ENCODE measurements around the gene PXYLP1. TPM values are rescaled to one million over a fixed set of nuclear protein-coding genes. Genes with fewer than 3 reads are reported as not detected.

Gene PXYLP1
- total RNA-seq, 2 donors from 2014 or later = 37.7 to 53.6 TPM

GRCh38 chr3:141249041-141249440 lies 17.4 kb downstream of the PXYLP1 start:
- Histone ChIP-seq H3K9ac (ENCODE audit: extremely low read depth, low read length, poor library complexity, severe bottlenecking) (no peak overlapping the region), H3K36me3 (ENCODE audit: control insufficient read depth, insufficient read depth, low read length) (peaks cover 13% of the 10 kb centered on the region), H3K4me1 (ENCODE audit: control insufficient read depth, insufficient read depth, low read length) (no peaks in the 10 kb centered on the region), H3K27ac (ENCODE audit: low read depth, low read length) (no peak overlapping the region), H3K9me3 (ENCODE audit: control insufficient read depth, low read length) (no peaks in the 10 kb centered on the region), H3K4me3 (ENCODE audit: low read length) (no peak overlapping the region), H3K27me3 (ENCODE audit: control insufficient read depth, insufficient read depth, low read length, poor library complexity, severe bottlenecking) (no peaks in the 10 kb centered on the region)
- Mint-ChIP-seq H3K4me3 (no peak overlapping the region), H3K36me3 (ENCODE audit: low read depth) (peaks cover 10% of the 10 kb centered on the region), H3K27ac (no peak overlapping the region), H3K4me1 (peaks cover 3% of the 10 kb centered on the region), H3K9me3 (no peaks in the 10 kb centered on the region), H3K27me3 (ENCODE audit: insufficient read depth) (no peaks in the 10 kb centered on the region)
- no peak for TF ChIP-seq CTCF (conservative IDR thresholded peaks at IDR 0.05)
- 91 to 93% methylated on average over 4 of the region's 4 CpGs for WGBS, 2 experiments (ENCODE audit: insufficient coverage in 1 of 2, insufficient read length in 1 of 2)
- peak; percentile 25 for DNase-seq

GRCh38 chr3:141250342-141250741 lies 18.7 kb downstream of the PXYLP1 start:
- TF ChIP-seq CTCF (conservative IDR thresholded peaks at IDR 0.05) = no peak
- H3K36me3 Mint-ChIP-seq (ENCODE audit: low read depth) = peaks cover 8% of the 10 kb centered on the region
- 97% methylated on average over 5 of the region's 5 CpGs; no CpG with 5 or more reads in 1 of the 2 experiments for whole genome bisulfite sequencing, 2 experiments (ENCODE audit: insufficient coverage in 1 of 2, insufficient read length in 1 of 2)

GRCh38 chr3:141250828-141251227 lies 19.2 kb downstream of the PXYLP1 start:
- H3K4me3 ChIP-seq (ENCODE audit: low read length) = no peak overlapping the region
- H3K4me1 Mint-ChIP-seq = no peaks in the 10 kb centered on the region
- no peak for TF ChIP-seq CTCF (conservative IDR thresholded peaks at IDR 0.05)
- peaks cover 4% of the 10 kb centered on the region for H3K36me3 Mint-ChIP-seq (ENCODE audit: low read depth)
- H3K4me1 ChIP-seq (ENCODE audit: control insufficient read depth, insufficient read depth, low read length) = no peaks in the 10 kb centered on the region
- no peak overlapping the region for H3K4me3 Mint-ChIP-seq
- no peak overlapping the region for H3K27ac ChIP-seq (ENCODE audit: low read depth, low read length)
- H3K36me3 ChIP-seq (ENCODE audit: control insufficient read depth, insufficient read depth, low read length) = peaks cover 5% of the 10 kb centered on the region
- no peaks in the 10 kb centered on the region for H3K27me3 ChIP-seq (ENCODE audit: control insufficient read depth, insufficient read depth, low read length, poor library complexity, severe bottlenecking)
- H3K27ac Mint-ChIP-seq = no peak overlapping the region
- no peak overlapping the region for H3K9ac ChIP-seq (ENCODE audit: extremely low read depth, low read length, poor library complexity, severe bottlenecking)
- WGBS, 2 experiments (ENCODE audit: insufficient coverage in 1 of 2, insufficient read length in 1 of 2) = 98 to 100% methylated on average over 2 to 4 of the region's 4 CpGs
- H3K9me3 ChIP-seq (ENCODE audit: control insufficient read depth, low read length) = no peaks in the 10 kb centered on the region
- no peaks in the 10 kb centered on the region for H3K27me3 Mint-ChIP-seq (ENCODE audit: insufficient read depth)
- DNase-seq = no peak
- no peaks in the 10 kb centered on the region for H3K9me3 Mint-ChIP-seq

More at GRCh38 chr3:141250342-141250741, 18.7 kb downstream of the PXYLP1 start:
- Histone ChIP-seq H3K36me3 (ENCODE audit: control insufficient read depth, insufficient read depth, low read length) (peaks cover 6% of the 10 kb centered on the region), H3K27ac (ENCODE audit: low read depth, low read length) (no peak overlapping the region), H3K27me3 (ENCODE audit: control insufficient read depth, insufficient read depth, low read length, poor library complexity, severe bottlenecking) (no peaks in the 10 kb centered on the region), H3K4me3 (ENCODE audit: low read length) (no peak overlapping the region), H3K9ac (ENCODE audit: extremely low read depth, low read length, poor library complexity, severe bottlenecking) (no peak overlapping the region), H3K9me3 (ENCODE audit: control insufficient read depth, low read length) (no peaks in the 10 kb centered on the region), H3K4me1 (ENCODE audit: control insufficient read depth, insufficient read depth, low read length) (no peaks in the 10 kb centered on the region)
- DNase-seq = peak; percentile 53
- Mint-ChIP-seq H3K4me3 (no peak overlapping the region), H3K9me3 (no peaks in the 10 kb centered on the region), H3K27me3 (ENCODE audit: insufficient read depth) (no peaks in the 10 kb centered on the region), H3K27ac (no peak overlapping the region), H3K4me1 (peaks cover 2% of the 10 kb centered on the region)

All from endodermal cell (in vitro differentiated cells).